Suprapubic skin (tissue), 3 donors: Measurements from ENCODE around the gene IQUB.

Experiments used
- CTCF ChIP-seq, 2 donors: fragments of 200-600 bp in 1 of 2; fragments of 450-650 bp in 1 of 2; sonication (generic) in 1 of 2; IDR thresholded peaks; one replicate each; pipeline ENCODE4 v1.5.1; 2016 to 2019; ENCODE audit warnings: antibody characterized with exemption in 2 of 2, mild to moderate bottlenecking in 1 of 2, moderate library complexity in 1 of 2
- POLR2AphosphoS5 ChIP-seq, 3 donors: sonication (generic); formaldehyde crosslinking; IDR thresholded peaks; one replicate each; pipeline ENCODE4 v1.6.1; 2017; ENCODE audit warnings: antibody characterized with exemption in 3 of 3

GRCh38 chr7:123472327-123472726, 62.1 kb downstream of the IQUB start:
- TF ChIP-seq POLR2AphosphoS5 (IDR thresholded peaks at IDR 0.05): no peak
- no peak for TF ChIP-seq CTCF (IDR thresholded peaks at IDR 0.05)
